Measurements from ENCODE around the gene DSCAM.

DSCAM gene

GRCh38 chr21:40660461-40660860 is 186.5 kb downstream of the DSCAM start:
- TF ChIP-seq EGR1 (IDR thresholded peaks at IDR 0.05) = no peak
- no peak for TF ChIP-seq NFIC (IDR thresholded peaks at IDR 0.05)
- TF ChIP-seq USF1 (IDR thresholded peaks at IDR 0.05) = no peak
- TF ChIP-seq FOXM1 (IDR thresholded peaks at IDR 0.05; ENCODE audit: borderline replicate concordance, low read depth) = no peak
- TF ChIP-seq CREB1 (IDR thresholded peaks at IDR 0.05; ENCODE audit: low read depth) = no peak
- no peak for TF ChIP-seq YY1 (IDR thresholded peaks at IDR 0.05; ENCODE audit: low read depth)
- TF ChIP-seq REST (IDR thresholded peaks at IDR 0.05; ENCODE audit: low read depth) = no peak
- no peak for TF ChIP-seq MAX (IDR thresholded peaks at IDR 0.05)
- no peak for TF ChIP-seq RAD21 (IDR thresholded peaks at IDR 0.05; ENCODE audit: low read depth)
- TF ChIP-seq ZBTB7A (IDR thresholded peaks at IDR 0.05; ENCODE audit: low read depth) = no peak
- TF ChIP-seq TEAD4 (IDR thresholded peaks at IDR 0.05) = no peak
- TF ChIP-seq TCF12 (IDR thresholded peaks at IDR 0.05; ENCODE audit: low read depth) = no peak
- TF ChIP-seq EP300 (IDR thresholded peaks at IDR 0.05; ENCODE audit: borderline replicate concordance) = no peak
- no peak for TF ChIP-seq TAF1 (IDR thresholded peaks at IDR 0.05; ENCODE audit: low read depth)
- TF ChIP-seq CEBPB (IDR thresholded peaks at IDR 0.05) = no peak

- no peak for TF ChIP-seq YY1 (IDR thresholded peaks at IDR 0.05; ENCODE audit: low read depth)
These were observed 188.6 kb downstream of the DSCAM start for GRCh38 chr21:40658311-40658710.

GRCh38 chr21:40652436-40652835 is 194.5 kb downstream of the DSCAM start:
- TF ChIP-seq CREB1 (IDR thresholded peaks at IDR 0.05; ENCODE audit: low read depth) = no peak
- no peak for TF ChIP-seq FOXM1 (IDR thresholded peaks at IDR 0.05; ENCODE audit: borderline replicate concordance, low read depth)
- TF ChIP-seq ZBTB7A (IDR thresholded peaks at IDR 0.05; ENCODE audit: low read depth) = no peak
- no peak for TF ChIP-seq TEAD4 (IDR thresholded peaks at IDR 0.05)
- TF ChIP-seq CEBPB (IDR thresholded peaks at IDR 0.05) = no peak
- TF ChIP-seq RAD21 (IDR thresholded peaks at IDR 0.05; ENCODE audit: low read depth) = no peak
- no peak for TF ChIP-seq EGR1 (IDR thresholded peaks at IDR 0.05)
- no peak for TF ChIP-seq MAX (IDR thresholded peaks at IDR 0.05)
- TF ChIP-seq YY1 (IDR thresholded peaks at IDR 0.05; ENCODE audit: low read depth) = no peak
- no peak for TF ChIP-seq NFIC (IDR thresholded peaks at IDR 0.05)

- no peak for TF ChIP-seq TEAD4 (IDR thresholded peaks at IDR 0.05)
- TF ChIP-seq MAX (IDR thresholded peaks at IDR 0.05) = no peak
- TF ChIP-seq USF1 (IDR thresholded peaks at IDR 0.05) = no peak
- TF ChIP-seq CREB1 (IDR thresholded peaks at IDR 0.05; ENCODE audit: low read depth) = no peak
- no peak for TF ChIP-seq YY1 (IDR thresholded peaks at IDR 0.05; ENCODE audit: low read depth)
- no peak for TF ChIP-seq EGR1 (IDR thresholded peaks at IDR 0.05)
- no peak for TF ChIP-seq TAF1 (IDR thresholded peaks at IDR 0.05; ENCODE audit: low read depth)
- no peak for TF ChIP-seq NFIC (IDR thresholded peaks at IDR 0.05)
- TF ChIP-seq EP300 (IDR thresholded peaks at IDR 0.05; ENCODE audit: borderline replicate concordance) = no peak
- no peak for TF ChIP-seq REST (IDR thresholded peaks at IDR 0.05; ENCODE audit: low read depth)
- no peak for TF ChIP-seq FOXM1 (IDR thresholded peaks at IDR 0.05; ENCODE audit: borderline replicate concordance, low read depth)
- no peak for TF ChIP-seq ZBTB7A (IDR thresholded peaks at IDR 0.05; ENCODE audit: low read depth)
- no peak for TF ChIP-seq TCF12 (IDR thresholded peaks at IDR 0.05; ENCODE audit: low read depth)
- no peak for TF ChIP-seq RAD21 (IDR thresholded peaks at IDR 0.05; ENCODE audit: low read depth)
- TF ChIP-seq CEBPB (IDR thresholded peaks at IDR 0.05) = no peak
These were observed 199.3 kb downstream of the DSCAM start for GRCh38 chr21:40647706-40648105.

- TF ChIP-seq CREB1 (IDR thresholded peaks at IDR 0.05; ENCODE audit: low read depth) = no peak
- TF ChIP-seq FOXM1 (IDR thresholded peaks at IDR 0.05; ENCODE audit: borderline replicate concordance, low read depth) = no peak
- TF ChIP-seq ZBTB7A (IDR thresholded peaks at IDR 0.05; ENCODE audit: low read depth) = no peak
- TF ChIP-seq TEAD4 (IDR thresholded peaks at IDR 0.05) = no peak
- TF ChIP-seq MAX (IDR thresholded peaks at IDR 0.05) = no peak
- no peak for TF ChIP-seq RAD21 (IDR thresholded peaks at IDR 0.05; ENCODE audit: low read depth)
- TF ChIP-seq TAF1 (IDR thresholded peaks at IDR 0.05; ENCODE audit: low read depth) = no peak
- TF ChIP-seq YY1 (IDR thresholded peaks at IDR 0.05; ENCODE audit: low read depth) = no peak
- TF ChIP-seq CEBPB (IDR thresholded peaks at IDR 0.05) = no peak
- no peak for TF ChIP-seq EGR1 (IDR thresholded peaks at IDR 0.05)
- no peak for TF ChIP-seq REST (IDR thresholded peaks at IDR 0.05; ENCODE audit: low read depth)
- no peak for TF ChIP-seq USF1 (IDR thresholded peaks at IDR 0.05)
- no peak for TF ChIP-seq TCF12 (IDR thresholded peaks at IDR 0.05; ENCODE audit: low read depth)
- no peak for TF ChIP-seq EP300 (IDR thresholded peaks at IDR 0.05; ENCODE audit: borderline replicate concordance)
- TF ChIP-seq NFIC (IDR thresholded peaks at IDR 0.05) = no peak
These were observed 200.3 kb downstream of the DSCAM start for GRCh38 chr21:40646651-40647050.

Data from Ishikawa (cell line).